Measurements from ENCODE around the gene STARD13. TPM values are rescaled to one million over a fixed set of nuclear protein-coding genes. Genes with fewer than 3 reads are reported as not detected.

The STARD13 gene
- total RNA-seq, 2 experiments from 2014 or later, result 0.57 TPM; not detected in 1

- TF ChIP-seq EZH2phosphoT487 (IDR thresholded peaks at IDR 0.05; ENCODE audit: borderline replicate concordance, low read depth, low read length) (no peak), CTCF (conservative IDR thresholded peaks at IDR 0.05; ENCODE audit: low read length) (no peak)
- Histone ChIP-seq H3K79me2 (ENCODE audit: insufficient read depth, low read depth, low read length) (no peaks in the 10 kb centered on the region), H4K20me1 (ENCODE audit: insufficient read depth, low read length) (no peaks in the 10 kb centered on the region), H3K27ac (ENCODE audit: low read depth, low read length, poor library complexity, severe bottlenecking) (no peak overlapping the region), H3K36me3 (ENCODE audit: insufficient read depth, low read length) (no peaks in the 10 kb centered on the region), H3K9me3 (ENCODE audit: low read length) (no peaks in the 10 kb centered on the region), H3K4me3 (ENCODE audit: low read depth, low read length, poor library complexity, severe bottlenecking) (no peak overlapping the region), H3K4me1 (ENCODE audit: insufficient read depth, low read length, poor library complexity, severe bottlenecking) (no peaks in the 10 kb centered on the region), H2AFZ (ENCODE audit: low read length) (no peak overlapping the region), H3K9me2 (ENCODE audit: insufficient read depth, low read length) (no peaks in the 10 kb centered on the region), H3K4me2 (ENCODE audit: low read length) (no peak overlapping the region)
- intact Hi-C loops (cut with micrococcal nuclease; ENCODE audit: unreplicated experiment), result no loop called here
- CTCF ChIA-PET (ENCODE audit: unreplicated experiment), result no interaction called here
- no peak for DNase-seq (ENCODE audit: low spot score)
- POLR2A ChIA-PET, result interaction anchor here (0.6 kb wide), 1 partner anchor 41 kb away, joined by 3 read pairs; no protein-coding TSS in a partner anchor
- no TSS peak for BruUV-seq (replicated peaks)
Measured at GRCh38 chr13:33144358-33144784, 141.2 kb downstream of the STARD13 start.

- intact Hi-C loops (cut with micrococcal nuclease; ENCODE audit: unreplicated experiment), result no loop called here
- TF ChIP-seq CTCF (conservative IDR thresholded peaks at IDR 0.05; ENCODE audit: low read length), result no peak
- no peaks in the 10 kb centered on the region for H3K79me2 ChIP-seq (ENCODE audit: insufficient read depth, low read depth, low read length)
- H3K27ac ChIP-seq (ENCODE audit: low read depth, low read length, poor library complexity, severe bottlenecking), result no peak overlapping the region
- POLR2A ChIA-PET, result interaction anchor here (0.5 kb wide), 1 partner anchor 1469 kb away, joined by 3 read pairs; no protein-coding TSS in a partner anchor
- no peaks in the 10 kb centered on the region for H4K20me1 ChIP-seq (ENCODE audit: insufficient read depth, low read length)
- no TSS peak for BruUV-seq (replicated peaks)
- no peaks in the 10 kb centered on the region for H3K9me3 ChIP-seq (ENCODE audit: low read length)
- no peak for DNase-seq (ENCODE audit: low spot score)
- no peaks in the 10 kb centered on the region for H3K4me1 ChIP-seq (ENCODE audit: insufficient read depth, low read length, poor library complexity, severe bottlenecking)
- no peak overlapping the region for H3K4me2 ChIP-seq (ENCODE audit: low read length)
- no peaks in the 10 kb centered on the region for H3K36me3 ChIP-seq (ENCODE audit: insufficient read depth, low read length)
- no peaks in the 10 kb centered on the region for H3K9me2 ChIP-seq (ENCODE audit: insufficient read depth, low read length)
- H3K4me3 ChIP-seq (ENCODE audit: low read depth, low read length, poor library complexity, severe bottlenecking), result no peak overlapping the region
- CTCF ChIA-PET (ENCODE audit: unreplicated experiment), result no interaction called here
- no peak overlapping the region for H2AFZ ChIP-seq (ENCODE audit: low read length)
Measured at GRCh38 chr13:33139780-33140535, 145.6 kb downstream of the STARD13 start.

GRCh38 chr13:33139184-33139583 is 146.4 kb downstream of the STARD13 start:
- H3K9me3 ChIP-seq (ENCODE audit: low read length), result no peaks in the 10 kb centered on the region
- DNase-seq (ENCODE audit: low spot score), result no peak
- CTCF ChIA-PET (ENCODE audit: unreplicated experiment), result no interaction called here
- no peaks in the 10 kb centered on the region for H3K4me1 ChIP-seq (ENCODE audit: insufficient read depth, low read length, poor library complexity, severe bottlenecking)
- H3K79me2 ChIP-seq (ENCODE audit: insufficient read depth, low read depth, low read length), result no peaks in the 10 kb centered on the region
- BruUV-seq (replicated peaks), result no TSS peak
- POLR2A ChIA-PET, result no interaction called here
- no peaks in the 10 kb centered on the region for H4K20me1 ChIP-seq (ENCODE audit: insufficient read depth, low read length)
- H2AFZ ChIP-seq (ENCODE audit: low read length), result no peak overlapping the region
- intact Hi-C loops (cut with micrococcal nuclease; ENCODE audit: unreplicated experiment), result no loop called here
- no peaks in the 10 kb centered on the region for H3K9me2 ChIP-seq (ENCODE audit: insufficient read depth, low read length)
- no peak overlapping the region for H3K27ac ChIP-seq (ENCODE audit: low read depth, low read length, poor library complexity, severe bottlenecking)
- no peaks in the 10 kb centered on the region for H3K36me3 ChIP-seq (ENCODE audit: insufficient read depth, low read length)
- no peak overlapping the region for H3K4me2 ChIP-seq (ENCODE audit: low read length)
- no peak for TF ChIP-seq CTCF (conservative IDR thresholded peaks at IDR 0.05; ENCODE audit: low read length)
- TF ChIP-seq EZH2phosphoT487 (IDR thresholded peaks at IDR 0.05; ENCODE audit: borderline replicate concordance, low read depth, low read length), result no peak
- no peak overlapping the region for H3K4me3 ChIP-seq (ENCODE audit: low read depth, low read length, poor library complexity, severe bottlenecking)

All from OCI-LY7 (cell line).